A549 treated with Hydrocortisone at 1 μM for 4 hours (cell line): ENCODE data around the gene USP17L26. TPM values are rescaled to one million over a fixed set of nuclear protein-coding genes. Genes with fewer than 3 reads are reported as not detected.

Source experiments
- total RNA-seq: library from RNA; stranded (reverse); fragments of 200-300 nt; extraction: Qiagen RNA extraction; gene quantifications from 5 replicates; pipeline ENCODE4 v1.2.3, GENCODE V29; 2022

USP17L26 gene, protein sequence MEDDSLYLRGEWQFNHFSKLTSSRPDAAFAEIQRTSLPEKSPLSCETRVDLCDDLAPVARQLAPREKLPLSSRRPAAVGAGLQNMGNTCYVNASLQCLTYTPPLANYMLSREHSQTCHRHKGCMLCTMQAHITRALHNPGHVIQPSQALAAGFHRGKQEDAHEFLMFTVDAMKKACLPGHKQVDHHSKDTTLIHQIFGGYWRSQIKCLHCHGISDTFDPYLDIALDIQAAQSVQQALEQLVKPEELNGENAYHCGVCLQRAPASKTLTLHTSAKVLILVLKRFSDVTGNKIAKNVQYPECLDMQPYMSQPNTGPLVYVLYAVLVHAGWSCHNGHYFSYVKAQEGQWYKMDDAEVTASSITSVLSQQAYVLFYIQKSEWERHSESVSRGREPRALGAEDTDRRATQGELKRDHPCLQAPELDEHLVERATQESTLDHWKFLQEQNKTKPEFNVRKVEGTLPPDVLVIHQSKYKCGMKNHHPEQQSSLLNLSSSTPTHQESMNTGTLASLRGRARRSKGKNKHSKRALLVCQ
- not detected in 5 replicates for total RNA-seq

DNA sequence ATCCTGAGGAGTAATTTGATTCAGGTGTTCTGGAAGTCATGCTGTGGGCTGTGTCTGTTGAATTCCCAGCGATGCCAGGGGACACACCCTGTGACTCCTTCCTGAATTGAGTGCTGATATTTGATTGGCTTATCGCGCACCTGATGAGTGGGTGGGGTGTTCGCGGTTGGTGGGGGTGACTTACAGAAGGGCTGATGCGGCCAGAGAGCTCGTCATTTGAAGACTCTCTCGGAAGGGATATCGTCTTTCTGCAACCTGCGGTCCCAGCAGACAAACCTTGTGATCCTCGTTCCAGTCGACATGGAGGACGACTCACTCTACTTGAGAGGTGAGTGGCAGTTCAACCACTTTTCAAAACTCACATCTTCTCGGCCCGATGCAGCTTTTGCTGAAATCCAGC lies at the start of gene USP17L26:
TSS of gene USP17L26 (plus strand) at position 301 of the 400 bp plus-strand sequence. CDS start at position 301, 0 bp downstream.

DNA sequence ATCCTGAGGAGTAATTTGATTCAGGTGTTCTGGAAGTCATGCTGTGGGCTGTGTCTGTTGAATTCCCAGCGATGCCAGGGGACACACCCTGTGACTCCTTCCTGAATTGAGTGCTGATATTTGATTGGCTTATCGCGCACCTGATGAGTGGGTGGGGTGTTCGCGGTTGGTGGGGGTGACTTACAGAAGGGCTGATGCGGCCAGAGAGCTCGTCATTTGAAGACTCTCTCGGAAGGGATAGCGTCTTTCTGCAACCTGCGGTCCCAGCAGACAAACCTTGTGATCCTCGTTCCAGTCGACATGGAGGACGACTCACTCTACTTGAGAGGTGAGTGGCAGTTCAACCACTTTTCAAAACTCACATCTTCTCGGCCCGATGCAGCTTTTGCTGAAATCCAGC lies 9.6 kb upstream of the USP17L26 start, which contains the start of gene USP17L24:
TSS of gene USP17L24 (plus strand) at position 301 of the 400 bp plus-strand sequence. CDS start at position 301, 0 bp downstream.

DNA sequence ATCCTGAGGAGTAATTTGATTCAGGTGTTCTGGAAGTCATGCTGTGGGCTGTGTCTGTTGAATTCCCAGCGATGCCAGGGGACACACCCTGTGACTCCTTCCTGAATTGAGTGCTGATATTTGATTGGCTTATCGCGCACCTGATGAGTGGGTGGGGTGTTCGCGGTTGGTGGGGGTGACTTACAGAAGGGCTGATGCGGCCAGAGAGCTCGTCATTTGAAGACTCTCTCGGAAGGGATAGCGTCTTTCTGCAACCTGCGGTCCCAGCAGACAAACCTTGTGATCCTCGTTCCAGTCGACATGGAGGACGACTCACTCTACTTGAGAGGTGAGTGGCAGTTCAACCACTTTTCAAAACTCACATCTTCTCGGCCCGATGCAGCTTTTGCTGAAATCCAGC lies 4.8 kb upstream of the USP17L26 start, which contains the start of gene USP17L25:
TSS of gene USP17L25 (plus strand) at position 301 of the 400 bp plus-strand sequence. CDS start at position 301, 0 bp downstream.

DNA sequence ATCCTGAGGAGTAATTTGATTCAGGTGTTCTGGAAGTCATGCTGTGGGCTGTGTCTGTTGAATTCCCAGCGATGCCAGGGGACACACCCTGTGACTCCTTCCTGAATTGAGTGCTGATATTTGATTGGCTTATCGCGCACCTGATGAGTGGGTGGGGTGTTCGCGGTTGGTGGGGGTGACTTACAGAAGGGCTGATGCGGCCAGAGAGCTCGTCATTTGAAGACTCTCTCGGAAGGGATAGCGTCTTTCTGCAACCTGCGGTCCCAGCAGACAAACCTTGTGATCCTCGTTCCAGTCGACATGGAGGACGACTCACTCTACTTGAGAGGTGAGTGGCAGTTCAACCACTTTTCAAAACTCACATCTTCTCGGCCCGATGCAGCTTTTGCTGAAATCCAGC lies 4.6 kb downstream of the USP17L26 start, which contains the start of gene USP17L5:
TSS of gene USP17L5 (plus strand) at position 301 of the 400 bp plus-strand sequence. CDS start at position 301, 0 bp downstream.

DNA sequence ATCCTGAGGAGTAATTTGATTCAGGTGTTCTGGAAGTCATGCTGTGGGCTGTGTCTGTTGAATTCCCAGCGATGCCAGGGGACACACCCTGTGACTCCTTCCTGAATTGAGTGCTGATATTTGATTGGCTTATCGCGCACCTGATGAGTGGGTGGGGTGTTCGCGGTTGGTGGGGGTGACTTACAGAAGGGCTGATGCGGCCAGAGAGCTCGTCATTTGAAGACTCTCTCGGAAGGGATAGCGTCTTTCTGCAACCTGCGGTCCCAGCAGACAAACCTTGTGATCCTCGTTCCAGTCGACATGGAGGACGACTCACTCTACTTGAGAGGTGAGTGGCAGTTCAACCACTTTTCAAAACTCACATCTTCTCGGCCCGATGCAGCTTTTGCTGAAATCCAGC lies 9.4 kb downstream of the USP17L26 start, which contains the start of gene USP17L27:
TSS of gene USP17L27 (plus strand) at position 301 of the 400 bp plus-strand sequence. CDS start at position 301, 0 bp downstream.

DNA sequence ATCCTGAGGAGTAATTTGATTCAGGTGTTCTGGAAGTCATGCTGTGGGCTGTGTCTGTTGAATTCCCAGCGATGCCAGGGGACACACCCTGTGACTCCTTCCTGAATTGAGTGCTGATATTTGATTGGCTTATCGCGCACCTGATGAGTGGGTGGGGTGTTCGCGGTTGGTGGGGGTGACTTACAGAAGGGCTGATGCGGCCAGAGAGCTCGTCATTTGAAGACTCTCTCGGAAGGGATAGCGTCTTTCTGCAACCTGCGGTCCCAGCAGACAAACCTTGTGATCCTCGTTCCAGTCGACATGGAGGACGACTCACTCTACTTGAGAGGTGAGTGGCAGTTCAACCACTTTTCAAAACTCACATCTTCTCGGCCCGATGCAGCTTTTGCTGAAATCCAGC lies 14.1 kb downstream of the USP17L26 start, which contains the start of gene USP17L28:
TSS of gene USP17L28 (plus strand) at position 301 of the 400 bp plus-strand sequence. CDS start at position 301, 0 bp downstream.

DNA sequence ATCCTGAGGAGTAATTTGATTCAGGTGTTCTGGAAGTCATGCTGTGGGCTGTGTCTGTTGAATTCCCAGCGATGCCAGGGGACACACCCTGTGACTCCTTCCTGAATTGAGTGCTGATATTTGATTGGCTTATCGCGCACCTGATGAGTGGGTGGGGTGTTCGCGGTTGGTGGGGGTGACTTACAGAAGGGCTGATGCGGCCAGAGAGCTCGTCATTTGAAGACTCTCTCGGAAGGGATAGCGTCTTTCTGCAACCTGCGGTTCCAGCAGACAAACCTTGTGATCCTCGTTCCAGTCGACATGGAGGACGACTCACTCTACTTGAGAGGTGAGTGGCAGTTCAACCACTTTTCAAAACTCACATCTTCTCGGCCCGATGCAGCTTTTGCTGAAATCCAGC lies 18.9 kb downstream of the USP17L26 start, which contains the start of gene USP17L29:
TSS of gene USP17L29 (plus strand) at position 301 of the 400 bp plus-strand sequence. CDS start at position 301, 0 bp downstream.

DNA sequence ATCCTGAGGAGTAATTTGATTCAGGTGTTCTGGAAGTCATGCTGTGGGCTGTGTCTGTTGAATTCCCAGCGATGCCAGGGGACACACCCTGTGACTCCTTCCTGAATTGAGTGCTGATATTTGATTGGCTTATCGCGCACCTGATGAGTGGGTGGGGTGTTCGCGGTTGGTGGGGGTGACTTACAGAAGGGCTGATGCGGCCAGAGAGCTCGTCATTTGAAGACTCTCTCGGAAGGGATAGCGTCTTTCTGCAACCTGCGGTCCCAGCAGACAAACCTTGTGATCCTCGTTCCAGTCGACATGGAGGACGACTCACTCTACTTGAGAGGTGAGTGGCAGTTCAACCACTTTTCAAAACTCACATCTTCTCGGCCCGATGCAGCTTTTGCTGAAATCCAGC lies 28.4 kb downstream of the USP17L26 start, which contains the start of gene USP17L30:
TSS of gene USP17L30 (plus strand) at position 301 of the 400 bp plus-strand sequence. CDS start at position 301, 0 bp downstream.

Other genes starting within 250 kb of the USP17L26 start
- gene FAM90A26, start 164.2 kb upstream of the USP17L26 start, total RNA-seq: not detected in 5 replicates
- not detected in 5 replicates for gene USP17L10, start 124.0 kb upstream of the USP17L26 start, total RNA-seq
- gene USP17L11, start 119.3 kb upstream of the USP17L26 start, total RNA-seq: not detected in 5 replicates
- not detected in 5 replicates for gene USP17L12, start 114.5 kb upstream of the USP17L26 start, total RNA-seq
- not detected in 5 replicates for gene USP17L13, start 109.8 kb upstream of the USP17L26 start, total RNA-seq
- gene USP17L15, start 100.3 kb upstream of the USP17L26 start, total RNA-seq: not detected in 5 replicates
- not detected in 5 replicates for gene USP17L17, start 90.8 kb upstream of the USP17L26 start, total RNA-seq
- gene USP17L18, start 86.0 kb upstream of the USP17L26 start, total RNA-seq: not detected in 5 replicates
- not detected in 5 replicates for gene USP17L19, start 81.3 kb upstream of the USP17L26 start, total RNA-seq
- gene USP17L20, start 76.5 kb upstream of the USP17L26 start, total RNA-seq: not detected in 5 replicates
- not detected in 5 replicates for gene USP17L21, start 71.8 kb upstream of the USP17L26 start, total RNA-seq
- not detected in 5 replicates for gene USP17L22, start 67.0 kb upstream of the USP17L26 start, total RNA-seq
- not detected in 5 replicates for gene USP17L24, start 9.5 kb upstream of the USP17L26 start, total RNA-seq
- not detected in 5 replicates for gene USP17L25, start 4.7 kb upstream of the USP17L26 start, total RNA-seq
- not detected in 5 replicates for gene USP17L5, start 4.7 kb downstream of the USP17L26 start, total RNA-seq
- not detected in 5 replicates for gene USP17L27, start 9.5 kb downstream of the USP17L26 start, total RNA-seq
- gene USP17L28, start 14.2 kb downstream of the USP17L26 start, total RNA-seq: not detected in 5 replicates
- not detected in 5 replicates for gene USP17L29, start 19.0 kb downstream of the USP17L26 start, total RNA-seq
- not detected in 5 replicates for gene USP17L30, start 28.5 kb downstream of the USP17L26 start, total RNA-seq
- not detected in 5 replicates for gene DEFB131A, start 109.8 kb downstream of the USP17L26 start, total RNA-seq